Gastroesophageal sphincter (tissue), 3 donors: ENCODE results near the gene RIC8B.

ENCODE experiments used
- CTCF ChIP-seq, 4 experiments: fragments of 200-600 bp in 2 of 4; fragments of 450-650 bp in 2 of 4; sonication (generic) in 1 of 4; IDR thresholded peaks; one replicate each; pipeline ENCODE4 v1.5.1; 2017 to 2019; ENCODE audit warnings: antibody characterized with exemption in 4 of 4, mild to moderate bottlenecking in 2 of 4, moderate library complexity in 2 of 4
- POLR2A ChIP-seq, 2 donors: fragments of 450-650 bp; IDR thresholded peaks; one replicate each; pipeline ENCODE4 v1.6.1; 2017; ENCODE audit warnings: antibody characterized with exemption in 2 of 2, mild to moderate bottlenecking in 2 of 2, moderate library complexity in 1 of 2

GRCh38 chr12:106794369-106794768 is 19.9 kb downstream of the RIC8B start:
- TF ChIP-seq POLR2A (IDR thresholded peaks at IDR 0.05) (no peak), CTCF (IDR thresholded peaks at IDR 0.05) (no peak)
